ENCODE results near the gene ENPP4.

DNA sequence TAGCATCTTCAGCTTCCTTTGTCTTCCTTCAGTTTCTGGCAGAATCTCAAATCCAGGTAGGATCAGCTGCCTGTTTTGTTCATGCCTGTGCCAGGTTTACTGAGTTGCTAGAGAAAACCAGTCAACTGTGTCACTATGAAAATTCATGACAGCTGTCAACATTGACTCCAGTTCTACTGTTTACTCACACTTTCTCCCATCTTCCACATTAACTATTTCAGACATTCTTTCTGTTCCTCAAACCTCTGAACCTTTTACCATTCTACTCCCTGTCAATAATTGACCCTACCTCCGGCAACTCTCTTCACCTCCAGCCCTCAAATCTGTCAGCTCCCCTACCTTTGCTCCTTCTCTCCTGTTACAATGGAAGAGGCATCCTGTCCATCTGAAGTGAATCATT is 8.5 kb downstream of the ENPP4 start:
- TF ChIP-seq, protein P1, sequence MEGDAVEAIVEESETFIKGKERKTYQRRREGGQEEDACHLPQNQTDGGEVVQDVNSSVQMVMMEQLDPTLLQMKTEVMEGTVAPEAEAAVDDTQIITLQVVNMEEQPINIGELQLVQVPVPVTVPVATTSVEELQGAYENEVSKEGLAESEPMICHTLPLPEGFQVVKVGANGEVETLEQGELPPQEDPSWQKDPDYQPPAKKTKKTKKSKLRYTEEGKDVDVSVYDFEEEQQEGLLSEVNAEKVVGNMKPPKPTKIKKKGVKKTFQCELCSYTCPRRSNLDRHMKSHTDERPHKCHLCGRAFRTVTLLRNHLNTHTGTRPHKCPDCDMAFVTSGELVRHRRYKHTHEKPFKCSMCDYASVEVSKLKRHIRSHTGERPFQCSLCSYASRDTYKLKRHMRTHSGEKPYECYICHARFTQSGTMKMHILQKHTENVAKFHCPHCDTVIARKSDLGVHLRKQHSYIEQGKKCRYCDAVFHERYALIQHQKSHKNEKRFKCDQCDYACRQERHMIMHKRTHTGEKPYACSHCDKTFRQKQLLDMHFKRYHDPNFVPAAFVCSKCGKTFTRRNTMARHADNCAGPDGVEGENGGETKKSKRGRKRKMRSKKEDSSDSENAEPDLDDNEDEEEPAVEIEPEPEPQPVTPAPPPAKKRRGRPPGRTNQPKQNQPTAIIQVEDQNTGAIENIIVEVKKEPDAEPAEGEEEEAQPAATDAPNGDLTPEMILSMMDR (IDR thresholded peaks at IDR 0.05): no peak
- TF ChIP-seq POLR2A (IDR thresholded peaks at IDR 0.05) (no peak), POLR2AphosphoS5 (IDR thresholded peaks at IDR 0.05) (peak; percentile 42)

Measured in prostate gland (tissue), 2 donors.